C4-2B (cell line): ENCODE results near the gene SAPCD1.

Source experiments
- H3K27ac ChIP-seq: fragments of 450-650 bp; 2 replicates; pipeline ENCODE4 v1.5.1; 2017
- CTCF ChIP-seq: fragments of 450-650 bp; conservative IDR thresholded peaks from 2 replicates; pipeline ENCODE4 v1.5.1; 2017; ENCODE audit warnings: mild to moderate bottlenecking
- ZFX ChIP-seq: fragments of 450-650 bp; IDR thresholded peaks from 2 replicates; pipeline ENCODE4 v1.6.1; 2017

Gene SAPCD1

GRCh38 chr6:31780507-31781243 is 18.2 kb downstream of the SAPCD1 start:
- H3K27ac ChIP-seq: no peak overlapping the region
- TF ChIP-seq CTCF (no peak), ZFX (no peak)

GRCh38 chr6:31781244-31782125 is 19.0 kb downstream of the SAPCD1 start:
- TF ChIP-seq CTCF: no peak
- no peak for TF ChIP-seq ZFX
- H3K27ac ChIP-seq: no peak overlapping the region

- H3K27ac ChIP-seq: no peak overlapping the region
- TF ChIP-seq ZFX: no peak
- TF ChIP-seq CTCF: no peak
Measured at GRCh38 chr6:31782126-31782855, 19.8 kb downstream of the SAPCD1 start.

DNA sequence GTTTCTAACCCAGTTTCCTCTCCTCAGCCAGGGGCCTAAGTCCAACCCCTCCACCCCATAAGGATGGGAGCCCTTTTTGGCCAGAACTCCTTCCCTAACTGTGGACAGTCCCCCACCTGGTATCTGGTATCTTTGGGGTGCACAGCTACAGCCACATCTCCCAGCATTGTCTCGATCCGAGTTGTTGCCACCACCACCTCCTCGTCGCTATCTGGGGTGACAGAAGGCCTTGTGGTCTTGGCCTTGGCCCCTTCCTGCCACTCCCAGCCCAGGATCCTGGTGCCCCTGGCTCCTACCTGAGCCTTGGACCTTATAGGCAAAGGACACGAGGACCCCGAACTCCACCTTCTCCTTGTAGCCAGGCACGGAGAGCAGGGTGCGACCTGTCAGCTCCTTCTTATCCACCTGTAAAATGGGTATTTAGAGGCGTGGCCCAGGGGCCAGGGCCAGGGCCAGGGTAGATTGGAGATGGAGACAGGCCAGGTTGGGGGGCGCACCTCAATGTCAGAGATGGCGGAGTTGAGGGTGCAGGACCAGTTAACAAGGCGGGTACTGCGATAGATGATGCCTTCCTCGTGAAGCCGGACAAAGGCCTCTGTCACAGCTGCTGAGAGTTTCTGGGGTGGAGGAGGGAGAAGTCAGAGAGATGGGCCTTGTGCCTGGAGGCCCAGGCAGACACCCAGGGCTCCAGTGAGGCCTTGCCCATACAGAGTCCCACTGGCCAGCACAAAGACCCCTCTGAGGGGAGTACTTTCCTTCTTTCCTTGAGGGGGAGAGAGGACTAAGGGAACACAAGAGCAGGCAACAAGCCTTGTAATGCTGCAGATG is 21.9 kb downstream of the SAPCD1 start:
- H3K27ac ChIP-seq: no peak overlapping the region
- TF ChIP-seq ZFX (no peak), CTCF (no peak)

DNA sequence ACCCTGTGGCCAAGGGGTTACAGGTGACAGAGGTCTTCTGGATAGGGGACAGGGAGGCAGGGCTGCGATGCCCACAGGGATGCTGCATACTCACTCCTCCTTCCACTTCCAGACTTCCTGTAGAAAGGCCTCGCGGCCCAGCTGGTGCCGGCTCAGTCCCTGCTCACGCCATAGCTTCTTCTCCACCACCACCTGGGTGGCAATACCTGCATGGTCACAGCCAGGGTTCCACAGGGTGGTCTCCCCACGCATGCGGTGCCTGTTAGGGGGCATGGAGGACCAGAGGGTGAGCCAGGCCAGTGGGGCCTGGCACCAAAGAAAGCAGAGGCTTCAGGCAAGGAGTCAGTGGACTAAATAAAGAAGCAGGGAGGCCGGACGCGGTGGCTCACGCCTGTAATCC is 23.0 kb downstream of the SAPCD1 start:
- TF ChIP-seq ZFX: no peak
- no peak for TF ChIP-seq CTCF
- no peak overlapping the region for H3K27ac ChIP-seq

- no peak for TF ChIP-seq ZFX
- TF ChIP-seq CTCF: peak; percentile 81; the same call in 1 of the 2 replicates
- no peak overlapping the region for H3K27ac ChIP-seq
Measured at GRCh38 chr6:31791324-31792089, 29.1 kb downstream of the SAPCD1 start.
